Heart left ventricle (tissue), 16 donors: ENCODE data around the gene PLCB3. TPM values are rescaled to one million over a fixed set of nuclear protein-coding genes. Genes with fewer than 3 reads are reported as not detected.

ENCODE experiments used
- ATAC-seq, 4 donors: fragments of 200-7000 bp; cut with Tn5 transposase; one replicate each; pipeline ENCODE4 v1.9.1; 2020 to 2022; ENCODE audit warnings: moderate library complexity in 4 of 4, mild to moderate bottlenecking in 3 of 4, moderate number of reproducible peaks in 1 of 4
- DNase-seq, 5 donors: peaks; one replicate each; pipeline ENCODE4 v3.0.0-alpha.2; 2020
- H3K27ac ChIP-seq, 12 donors: fragments of 200-600 bp; sonication (generic) in 4 of 12; one replicate each; pipeline versions ENCODE4 v1.5.0 to v1.8.0; 2016 to 2022; ENCODE audit warnings: mild to moderate bottlenecking in 2 of 12
- H3K27me3 ChIP-seq, 9 donors: fragments of 200-600 bp; sonication (generic) in 2 of 9; one replicate each; pipeline versions ENCODE4 v1.5.1 to v1.8.0; 2016 to 2022; ENCODE audit warnings: mild to moderate bottlenecking in 3 of 9
- H3K36me3 ChIP-seq, 9 donors: fragments of 200-600 bp; sonication (generic) in 2 of 9; one replicate each; pipeline versions ENCODE4 v1.5.0 to v1.8.0; 2018 to 2022; ENCODE audit warnings: mild to moderate bottlenecking in 2 of 9
- H3K4me1 ChIP-seq, 12 donors: fragments of 200-600 bp; sonication (generic) in 4 of 12; one replicate each; pipeline versions ENCODE4 v1.5.0 to v1.8.0; 2016 to 2022; ENCODE audit warnings: mild to moderate bottlenecking in 3 of 12
- H3K4me3 ChIP-seq, 12 donors: fragments of 200-600 bp; sonication (generic) in 4 of 12; one replicate each; pipeline versions ENCODE4 v1.5.0 to v1.8.0; 2017 to 2022; ENCODE audit warnings: mild to moderate bottlenecking in 9 of 12, moderate library complexity in 4 of 12
- H3K9me3 ChIP-seq, 12 donors: fragments of 200-600 bp; sonication (generic) in 4 of 12; one replicate each; pipeline versions ENCODE4 v1.5.0 to v1.8.0; 2016 to 2022; ENCODE audit warnings: mild to moderate bottlenecking in 1 of 12
- POLR2A ChIP-seq, 2 donors: fragments of 450-650 bp; IDR thresholded peaks; one replicate each; pipeline ENCODE4 v1.6.1; 2017; ENCODE audit warnings: antibody characterized with exemption in 2 of 2, mild to moderate bottlenecking in 2 of 2, moderate library complexity in 2 of 2
- WGBS, 4 donors: extraction: QIAGEN DNeasy Blood & Tissue Kit in 2 of 4; methylation state at CpG; one replicate each; pipeline versions ENCODE4 v1.1.5 to v1.1.7; 2013 to 2018; 5-methylcytosine and 5-hydroxymethylcytosine counted together
- intact Hi-C, 10 donors: fragments of 100-400 bp; cut with DNase I; formaldehyde crosslinking; loops; one replicate each; pipeline versions ENCODE4 v1.11.1 to v1.14.2; 2022
- polyA plus RNA-seq, 2 donors: library from polyadenylated mRNA; stranded (reverse); fragments of 200-250 nt; gene quantifications; one replicate each; pipeline ENCODE4 v1.2.3, GENCODE V29; 2013
- total RNA-seq, 9 donors: library from RNA; depleted of rRNA in 2 of 9; stranded (reverse); fragments of >200 nt in 2 of 9; fragmentation: NEBNext Ultra II Directional in 3 of 9; extraction: Animal tissue kit (Norgen Biotek cat#: 25700) in 3 of 9; gene quantifications; one replicate each; pipeline versions ENCODE4 v1.1.0 to v1.2.4, GENCODE V29; 2016 to 2023
- TF ChIP-seq, protein P1 (sequence below), 12 donors: fragments of 200-600 bp; sonication (generic) in 4 of 12; IDR thresholded peaks; one replicate each; pipeline versions ENCODE4 v1.5.0 to v1.8.0; 2018 to 2022; ENCODE audit warnings: antibody characterized with exemption in 12 of 12, mild to moderate bottlenecking in 5 of 12
- donor health status: ischemic (EF 13 %, LVEDD 7.1; RV severe dilation, severe dysfunction).
- donor health status: healthy with polysubstance abuse.
- donor health status: DM: no; HTN: yes; CAD: no.
- donor health status: DM: no; HTN: no; CAD: no.
- donor health status: ischemic (EF 25% LVEDD 6.9; RV normal size, moderate dysfunction).
- donor health status: ischemic (EF 25% LVEDD 5.7; RV mildly dilated, moderate dysfunction).
- donor health status: healthy.
- donor health status: DM: yes; HTN: yes; CAD: no.
- donor health status: ischemic (EF 35%, LVEDD 5.7; RV mildly dilated, moderate dysfunction).
- donor health status: nonischemic (EF 11% LVEDD 7.7; RV severe dilation, severe dysfunction).
- donor health status: DM: yes; HTN: yes; CAD: no.
- donor health status: PGD.
- donor health status: ischemic (EF 29% LVEDD 5.4; RV normal size, mild dysfunction).
- donor health status: nonischemic (EF 23%, LVEDD 6.1; RV moderate dilation, normal function).

PLCB3 gene
- total and polyA plus RNA-seq, 11 donors: 7.4 to 19.1 (median 9.8) TPM

DNA sequence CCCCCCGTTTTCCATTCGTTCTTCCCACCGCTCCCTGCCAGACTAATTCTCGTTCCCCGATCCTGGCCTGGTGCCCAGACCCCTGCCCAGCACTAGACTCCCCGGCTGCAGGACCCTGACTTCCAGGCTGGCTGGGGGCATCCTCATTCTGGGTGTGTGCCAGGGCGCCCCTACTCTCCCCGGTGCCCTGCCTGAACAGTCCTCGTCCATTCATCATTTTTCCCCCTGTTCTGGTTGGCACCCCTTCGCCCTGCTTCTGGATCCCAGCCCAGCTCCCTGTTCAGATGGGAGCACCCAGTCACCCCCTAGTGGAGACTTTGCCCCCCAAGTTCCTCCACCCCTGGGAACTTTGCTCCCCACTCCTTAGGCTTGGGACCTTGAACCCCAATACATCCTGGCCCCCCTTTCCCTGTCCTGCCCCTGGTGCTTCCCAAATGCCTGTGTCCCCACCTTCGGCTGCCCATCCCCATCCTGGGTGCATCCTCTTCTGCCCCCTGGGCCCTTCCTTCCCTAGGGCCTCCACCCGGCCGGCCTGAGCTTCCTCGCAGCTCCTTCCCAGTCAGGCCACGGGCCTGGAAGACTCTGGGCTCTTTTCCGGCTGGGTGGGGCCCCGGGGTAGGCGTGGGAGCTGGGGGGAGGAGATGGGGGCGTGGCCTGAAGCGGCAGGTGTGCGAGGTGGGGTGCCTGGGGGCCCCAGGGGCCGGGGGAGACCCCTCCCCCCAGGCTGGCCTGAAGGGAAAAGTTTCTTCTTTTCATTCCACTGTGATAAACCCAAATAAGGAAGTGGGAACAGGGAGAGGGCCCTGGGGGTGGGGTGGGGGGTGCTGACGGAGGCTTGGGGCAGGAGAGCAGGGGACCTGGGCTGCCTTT lies 908 bp downstream of the PLCB3 start:
- Histone ChIP-seq H3K4me1 (peaks cover 5 to 48% (median 31%) of the 10 kb centered on the region in 12 donors), H3K27me3 (no peaks in the 10 kb centered on the region), H3K4me3 (peak overlapping the region; percentile 62 to 100 (median 92)), H3K36me3 (peaks cover 0 to 30% (median 23%) of the 10 kb centered on the region in 9 donors), H3K9me3 (no peaks in the 10 kb centered on the region), H3K27ac (peak overlapping the region in 11 of 12 donors; percentile 19 to 92 (median 79))
- WGBS, 4 donors: 12 to 20% (median 16%) methylated on average over 16 to 23 of the region's 23 CpGs
- peak in 4 of 5 donors; percentile 58 to 70 (median 63) for DNase-seq
- peak in 3 of 4 donors; percentile 4 to 43 (median 24) for ATAC-seq
- intact Hi-C loops: loop anchor here in 2 of 10 donors (5.0 to 10.0 kb wide), 2 partner anchors 50 to 53 kb away; partner anchors contain the start of genes CATSPERZ (in 2 of the 2) and ESRRA (in 1 of the 2)
- TF ChIP-seq, protein P1, sequence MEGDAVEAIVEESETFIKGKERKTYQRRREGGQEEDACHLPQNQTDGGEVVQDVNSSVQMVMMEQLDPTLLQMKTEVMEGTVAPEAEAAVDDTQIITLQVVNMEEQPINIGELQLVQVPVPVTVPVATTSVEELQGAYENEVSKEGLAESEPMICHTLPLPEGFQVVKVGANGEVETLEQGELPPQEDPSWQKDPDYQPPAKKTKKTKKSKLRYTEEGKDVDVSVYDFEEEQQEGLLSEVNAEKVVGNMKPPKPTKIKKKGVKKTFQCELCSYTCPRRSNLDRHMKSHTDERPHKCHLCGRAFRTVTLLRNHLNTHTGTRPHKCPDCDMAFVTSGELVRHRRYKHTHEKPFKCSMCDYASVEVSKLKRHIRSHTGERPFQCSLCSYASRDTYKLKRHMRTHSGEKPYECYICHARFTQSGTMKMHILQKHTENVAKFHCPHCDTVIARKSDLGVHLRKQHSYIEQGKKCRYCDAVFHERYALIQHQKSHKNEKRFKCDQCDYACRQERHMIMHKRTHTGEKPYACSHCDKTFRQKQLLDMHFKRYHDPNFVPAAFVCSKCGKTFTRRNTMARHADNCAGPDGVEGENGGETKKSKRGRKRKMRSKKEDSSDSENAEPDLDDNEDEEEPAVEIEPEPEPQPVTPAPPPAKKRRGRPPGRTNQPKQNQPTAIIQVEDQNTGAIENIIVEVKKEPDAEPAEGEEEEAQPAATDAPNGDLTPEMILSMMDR (IDR thresholded peaks at IDR 0.05): peak in 4 of 12 donors; percentile 11 to 31 (median 17)
- no peak for TF ChIP-seq POLR2A (IDR thresholded peaks at IDR 0.05)

GRCh38 chr11:64253043-64253442 lies 1.7 kb downstream of the PLCB3 start:
- ATAC-seq: no peak

GRCh38 chr11:64253481-64253880 lies 2.2 kb downstream of the PLCB3 start:
- intact Hi-C loops: loop anchor here in 2 of 10 donors (5.0 to 10.0 kb wide), 2 partner anchors 49 to 51 kb away; partner anchors contain the start of genes CATSPERZ (in 2 of the 2) and ESRRA (in 1 of the 2)
- peak in 1 of 4 donors; percentile 26 for ATAC-seq
- TF ChIP-seq, protein P1 (IDR thresholded peaks at IDR 0.05): no peak
- TF ChIP-seq POLR2A (IDR thresholded peaks at IDR 0.05): no peak

More at GRCh38 chr11:64253043-64253442, 1.7 kb downstream of the PLCB3 start:
- peaks cover 0 to 38% (median 28%) of the 10 kb centered on the region in 9 donors for H3K36me3 ChIP-seq
- peaks cover 5 to 42% (median 25%) of the 10 kb centered on the region in 12 donors for H3K4me1 ChIP-seq
- intact Hi-C loops: loop anchor here in 2 of 10 donors (5.0 to 10.0 kb wide), 2 partner anchors 49 to 52 kb away; partner anchors contain the start of genes CATSPERZ (in 2 of the 2) and ESRRA (in 1 of the 2)
- DNase-seq: no peak
- peak overlapping the region in 3 of 12 donors; percentile 19 to 83 (median 79) for H3K27ac ChIP-seq
- H3K27me3 ChIP-seq: no peaks in the 10 kb centered on the region
- no peak for TF ChIP-seq POLR2A (IDR thresholded peaks at IDR 0.05)
- WGBS, 4 donors: 80 to 93% (median 81%) methylated on average over 5 to 8 of the region's 8 CpGs
- H3K9me3 ChIP-seq: no peaks in the 10 kb centered on the region
- peak overlapping the region in 7 of 12 donors; percentile 62 to 100 (median 94) for H3K4me3 ChIP-seq

GRCh38 chr11:64254326-64254725 lies 3.0 kb downstream of the PLCB3 start:
- DNase-seq: no peak
- intact Hi-C loops: loop anchor here in 2 of 10 donors (5.0 to 10.0 kb wide), 2 partner anchors 48 to 50 kb away; partner anchors contain the start of genes CATSPERZ (in 2 of the 2) and ESRRA (in 1 of the 2)
- Histone ChIP-seq H3K27me3 (no peaks in the 10 kb centered on the region), H3K9me3 (no peaks in the 10 kb centered on the region), H3K27ac (no peak overlapping the region), H3K4me3 (no peak overlapping the region), H3K36me3 (peaks cover 0 to 51% (median 41%) of the 10 kb centered on the region in 9 donors), H3K4me1 (peaks cover 5 to 41% (median 25%) of the 10 kb centered on the region in 12 donors)
- TF ChIP-seq, protein P1 (IDR thresholded peaks at IDR 0.05): no peak
- TF ChIP-seq POLR2A (IDR thresholded peaks at IDR 0.05): no peak
- WGBS, 4 donors: 87 to 100% (median 93%) methylated on average over 4 to 7 of the region's 7 CpGs
- no peak for ATAC-seq

More at GRCh38 chr11:64253481-64253880, 2.2 kb downstream of the PLCB3 start:
- no peak for DNase-seq
- 49 to 57% (median 55%) methylated on average over 4 to 5 of the region's 5 CpGs for WGBS, 4 donors
- Histone ChIP-seq H3K27me3 (no peaks in the 10 kb centered on the region), H3K4me1 (peaks cover 5 to 41% (median 25%) of the 10 kb centered on the region in 12 donors), H3K9me3 (no peaks in the 10 kb centered on the region), H3K4me3 (no peak overlapping the region), H3K36me3 (peaks cover 0 to 42% (median 32%) of the 10 kb centered on the region in 9 donors), H3K27ac (peak overlapping the region in 2 of 12 donors; percentile 9 to 19)
